Lung (tissue), 12 donors: ENCODE data around the gene PREP. TPM values are rescaled to one million over a fixed set of nuclear protein-coding genes. Genes with fewer than 3 reads are reported as not detected.

Experiments used
- ATAC-seq: fragments of 200-7000 bp; cut with Tn5 transposase; one replicate; pipeline ENCODE4 v1.9.1; 2020; ENCODE audit warnings: moderate number of reproducible peaks; ENCODE audit not compliant: insufficient read depth, low FRiP score
- DNase-seq, 3 donors: peaks; one replicate each; pipeline ENCODE4 v3.0.0-alpha.2; 2013 to 2017
- H3K27ac ChIP-seq, 2 donors: one replicate each; pipeline ENCODE4 v1.5.1; 2013; ENCODE audit warnings: mild to moderate bottlenecking in 2 of 2, moderate library complexity in 2 of 2, control low read depth in 1 of 2, inconsistent platforms in 1 of 2, low read depth in 1 of 2, low read length in 1 of 2
- H3K27me3 ChIP-seq, 3 donors: one replicate each; pipeline ENCODE4 v1.5.1; 2013; ENCODE audit warnings: low read length in 2 of 3; ENCODE audit not compliant: control insufficient read depth in 3 of 3, insufficient read depth in 3 of 3
- H3K36me3 ChIP-seq, 4 donors: one replicate each; pipeline ENCODE4 v1.5.1; 2013; ENCODE audit warnings: low read length in 4 of 4, mild to moderate bottlenecking in 1 of 4, moderate library complexity in 1 of 4; ENCODE audit not compliant: control insufficient read depth in 4 of 4, insufficient read depth in 4 of 4
- H3K4me1 ChIP-seq, 5 donors: one replicate each; pipeline ENCODE4 v1.5.1; 2013; ENCODE audit warnings: low read length in 5 of 5, mild to moderate bottlenecking in 2 of 5, moderate library complexity in 1 of 5; ENCODE audit not compliant: control insufficient read depth in 5 of 5, insufficient read depth in 5 of 5
- H3K4me3 ChIP-seq: one replicate; pipeline ENCODE4 v1.5.1; 2013; ENCODE audit warnings: mild to moderate bottlenecking, control low read depth, moderate library complexity
- H3K9ac ChIP-seq, 2 donors: one replicate each; pipeline ENCODE4 v1.5.1; 2013; ENCODE audit warnings: low read length in 2 of 2, control low read depth in 1 of 2; ENCODE audit not compliant: insufficient read depth in 1 of 2
- H3K9me3 ChIP-seq, 4 donors: one replicate each; pipeline ENCODE4 v1.5.1; 2013; ENCODE audit warnings: low read length in 3 of 4, mild to moderate bottlenecking in 1 of 4, moderate library complexity in 1 of 4; ENCODE audit not compliant: control insufficient read depth in 4 of 4, insufficient read depth in 3 of 4
- CTCF ChIP-seq: IDR thresholded peaks from 2 replicates; pipeline ENCODE4 v1.5.1; 2012; ENCODE audit warnings: mild to moderate bottlenecking; ENCODE audit errors: control extremely low read depth, extremely low read depth
- WGBS, 2 donors: extraction: QIAGEN DNeasy Blood & Tissue Kit; methylation state at CpG; one replicate each; pipeline ENCODE4 v1.1.7; 2013; 5-methylcytosine and 5-hydroxymethylcytosine counted together
- polyA plus RNA-seq, 2 donors: library from polyadenylated mRNA; stranded (reverse); fragments of 200-250 nt; gene quantifications; one replicate each; pipeline ENCODE4 v1.2.1, GENCODE V29; 2013
- total RNA-seq, 2 donors: library from RNA; depleted of rRNA in 1 of 2; stranded (reverse); fragments of >200 nt in 1 of 2; gene quantifications; one replicate each; pipeline ENCODE4 v1.2.1, GENCODE V29; 2014 to 2021
- donor health status: control.
- donor health status: control.
- donor health status: Bipolar disorder and iron deficiency.
- donor health status: healthy.
- donor health status: DM: yes; HTN: yes; CAD: no.

Gene PREP
- total and polyA plus RNA-seq, 4 donors = 20.3 to 31.3 (median 25.1) TPM

GRCh38 chr6:105301756-105302616 is 100.9 kb downstream of the PREP start:
- DNase-seq = peak; percentile 32 to 82 (median 69)
- ATAC-seq = no peak
- H3K4me3 ChIP-seq = no peak overlapping the region

DNA sequence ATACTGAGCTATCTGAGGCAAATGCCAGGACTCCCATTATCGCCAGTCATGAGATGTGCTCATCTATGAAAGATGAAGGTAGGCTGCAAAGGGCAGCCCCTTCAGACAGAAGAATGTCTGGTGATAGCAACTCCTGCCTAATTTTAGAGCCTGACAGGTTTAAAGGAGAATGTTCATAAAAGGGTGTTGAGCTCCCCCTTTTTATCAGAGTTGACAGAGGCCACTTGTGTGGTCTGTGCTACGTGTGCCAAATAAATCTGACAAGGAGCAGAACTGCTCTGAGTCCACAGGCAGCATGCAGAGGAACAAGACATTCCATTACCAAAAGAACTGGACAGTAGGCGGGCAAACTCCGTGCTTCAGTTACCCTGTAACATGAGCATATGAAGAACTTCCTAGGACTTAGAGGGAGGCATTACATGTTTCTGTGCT is 101.8 kb downstream of the PREP start:
- H3K9me3 ChIP-seq = no peaks in the 10 kb centered on the region
- H3K36me3 ChIP-seq = peaks cover 0 to 12% (median 2%) of the 10 kb centered on the region in 4 donors
- H3K4me3 ChIP-seq = no peak overlapping the region
- no peak for ATAC-seq
- no peak for TF ChIP-seq CTCF
- H3K9ac ChIP-seq = no peak overlapping the region
- H3K27ac ChIP-seq = peak overlapping the region in 1 of 2 donors; percentile 86
- H3K27me3 ChIP-seq = no peaks in the 10 kb centered on the region
- WGBS, 2 donors = 79 to 87% methylated on average over 4 of the region's 4 CpGs
- peaks cover 0 to 17% (median 3%) of the 10 kb centered on the region in 5 donors for H3K4me1 ChIP-seq
- DNase-seq = peak; percentile 26 to 62 (median 42)

More at GRCh38 chr6:105301756-105302616, 100.9 kb downstream of the PREP start:
- peak overlapping the region in 1 of 2 donors; percentile 86 for H3K27ac ChIP-seq
- TF ChIP-seq CTCF = no peak
- peaks cover 0 to 12% (median under 1%) of the 10 kb centered on the region in 4 donors for H3K36me3 ChIP-seq
- H3K9me3 ChIP-seq = no peaks in the 10 kb centered on the region
- H3K4me1 ChIP-seq = peaks cover 0 to 14% (median 3%) of the 10 kb centered on the region in 5 donors
- no peaks in the 10 kb centered on the region for H3K27me3 ChIP-seq
- 92 to 96% methylated on average over 18 of the region's 18 CpGs for WGBS, 2 donors
- H3K9ac ChIP-seq = peak overlapping the region in 1 of 2 donors; percentile 0

DNA sequence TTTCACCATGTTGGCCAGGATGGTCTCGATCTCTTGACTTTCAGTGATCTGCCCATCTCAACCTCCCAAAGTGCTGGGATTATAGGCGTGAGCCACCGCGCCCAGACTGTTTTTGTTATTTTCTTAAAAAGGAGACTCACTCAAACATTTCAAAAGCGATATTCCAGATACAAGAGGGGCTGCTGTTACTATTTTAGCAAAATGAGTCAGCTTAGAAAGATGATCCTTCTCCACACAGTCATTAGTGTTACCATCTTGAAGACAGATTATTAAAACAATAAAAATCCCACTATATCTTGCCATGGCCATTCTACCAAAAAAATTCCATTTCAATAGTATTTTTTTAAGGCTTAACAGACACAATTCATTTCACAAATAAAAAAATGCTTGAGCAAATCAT is 102.8 kb downstream of the PREP start:
- H3K9ac ChIP-seq = no peak overlapping the region
- H3K4me1 ChIP-seq = peaks cover 0 to 17% (median 3%) of the 10 kb centered on the region in 5 donors
- no peak overlapping the region for H3K27ac ChIP-seq
- H3K27me3 ChIP-seq = no peaks in the 10 kb centered on the region
- H3K9me3 ChIP-seq = no peaks in the 10 kb centered on the region
- ATAC-seq (no peak), DNase-seq (no peak)
- no peak for TF ChIP-seq CTCF
- H3K36me3 ChIP-seq = peaks cover 0 to 12% (median 3%) of the 10 kb centered on the region in 4 donors
- WGBS, 2 donors = 97% methylated on average over 5 of the region's 5 CpGs
- no peak overlapping the region for H3K4me3 ChIP-seq
